HG02943 (cell line): ENCODE data around the gene RBBP6.
"Not testable (repeated sequence)": the region's sequence is repeated elsewhere in the genome, so short reads cannot be mapped to it uniquely, and the experiment has no call there.

Experiments
- ATAC-seq: cut with Tn5 transposase; IDR thresholded peaks from one replicate; pipeline ENCODE4 v1.9.1; 2021; ENCODE audit warnings: mild to moderate bottlenecking, low read depth, moderate library complexity; ENCODE audit not compliant: unreplicated experiment

RBBP6 gene

GRCh38 chr16:24539295-24539849 is at the start of gene RBBP6:
TSS of gene RBBP6 (plus strand) at chr16:24539566. CDS start at chr16:24540627, 1,061 bp downstream.
- peak; percentile 85 for ATAC-seq

- ATAC-seq, result no peak
Measured at GRCh38 chr16:24490866-24491265, 48.5 kb upstream of the RBBP6 start.

- no peak for ATAC-seq
Measured at GRCh38 chr16:24491731-24492130, 47.6 kb upstream of the RBBP6 start.

GRCh38 chr16:24493821-24494220 is 45.5 kb upstream of the RBBP6 start:
- ATAC-seq, result no peak

- ATAC-seq, result not testable (repeated sequence)
Measured at GRCh38 chr16:24495207-24495606, 44.2 kb upstream of the RBBP6 start.

- no peak for ATAC-seq
Measured at GRCh38 chr16:24497440-24497839, 41.9 kb upstream of the RBBP6 start.

GRCh38 chr16:24499193-24499814 is 40.1 kb upstream of the RBBP6 start:
- ATAC-seq, result no peak

- ATAC-seq, result no peak
Measured at GRCh38 chr16:24504472-24505345, 34.7 kb upstream of the RBBP6 start.

- no peak for ATAC-seq
Measured at GRCh38 chr16:24505959-24506358, 33.4 kb upstream of the RBBP6 start.

GRCh38 chr16:24507959-24508480 is 31.3 kb upstream of the RBBP6 start:
- ATAC-seq, result no peak

- no peak for ATAC-seq
Measured at GRCh38 chr16:24508614-24509013, 30.8 kb upstream of the RBBP6 start.

GRCh38 chr16:24509536-24509935 is 29.8 kb upstream of the RBBP6 start:
- no peak for ATAC-seq

- no peak for ATAC-seq
Measured at GRCh38 chr16:24511174-24511573, 28.2 kb upstream of the RBBP6 start.

GRCh38 chr16:24511792-24512191 is 27.6 kb upstream of the RBBP6 start:
- ATAC-seq, result no peak

- no peak for ATAC-seq
Measured at GRCh38 chr16:24514096-24514495, 25.3 kb upstream of the RBBP6 start.

GRCh38 chr16:24515186-24515585 is 24.2 kb upstream of the RBBP6 start:
- ATAC-seq, result no peak

GRCh38 chr16:24516900-24517669 is 22.3 kb upstream of the RBBP6 start:
- no peak for ATAC-seq

GRCh38 chr16:24518498-24518897 is 20.9 kb upstream of the RBBP6 start:
- no peak for ATAC-seq

- no peak for ATAC-seq
Measured at GRCh38 chr16:24520983-24521382, 18.4 kb upstream of the RBBP6 start.

- no peak for ATAC-seq
Measured at GRCh38 chr16:24522751-24523150, 16.6 kb upstream of the RBBP6 start.

GRCh38 chr16:24523569-24523968 is 15.8 kb upstream of the RBBP6 start:
- no peak for ATAC-seq
